WTC11 (cell line): ENCODE measurements around the gene GRK4.

Experiments
- CTCF ChIP-seq: fragments of 200-600 bp; IDR thresholded peaks from 2 replicates; pipeline ENCODE4 v1.8.0; 2022; ENCODE audit warnings: antibody characterized with exemption
- TF ChIP-seq, protein P1 (sequence below): sonication (generic); formaldehyde crosslinking; IDR thresholded peaks from 2 replicates; pipeline ENCODE4 v1.8.0; 2022; ENCODE audit warnings: mild to moderate bottlenecking, missing genetic modification reagents

GRCh38 chr4:3073158-3074077 lies 110.0 kb downstream of the GRK4 start:
- TF ChIP-seq, protein P1, sequence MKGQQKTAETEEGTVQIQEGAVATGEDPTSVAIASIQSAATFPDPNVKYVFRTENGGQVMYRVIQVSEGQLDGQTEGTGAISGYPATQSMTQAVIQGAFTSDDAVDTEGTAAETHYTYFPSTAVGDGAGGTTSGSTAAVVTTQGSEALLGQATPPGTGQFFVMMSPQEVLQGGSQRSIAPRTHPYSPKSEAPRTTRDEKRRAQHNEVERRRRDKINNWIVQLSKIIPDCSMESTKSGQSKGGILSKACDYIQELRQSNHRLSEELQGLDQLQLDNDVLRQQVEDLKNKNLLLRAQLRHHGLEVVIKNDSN (CRISPR knock-in tag), result no peak
- no peak for TF ChIP-seq CTCF
